Adipocyte (in vitro differentiated cells): ENCODE data around the gene GAS2L3.
"Not testable (repeated sequence)": the region's sequence is repeated elsewhere in the genome, so short reads cannot be mapped to it uniquely, and the experiment has no call there.

Experiments used
- DNase-seq: peaks from one replicate; pipeline ENCODE4 v3.0.0-alpha.2; 2015; ENCODE audit warnings: low read depth
- H3K27me3 ChIP-seq: replicated peaks from 2 replicates; pipeline ENCODE4 v1.7.0; 2013; ENCODE audit warnings: mild to moderate bottlenecking, low read length, moderate library complexity; ENCODE audit not compliant: control insufficient read depth, insufficient read depth
- H3K36me3 ChIP-seq: 2 replicates; pipeline ENCODE4 v1.7.0; 2013; ENCODE audit warnings: low read length, mild to moderate bottlenecking, moderate library complexity; ENCODE audit not compliant: control insufficient read depth, insufficient read depth, severe bottlenecking
- H3K4me1 ChIP-seq: 2 replicates; pipeline ENCODE4 v1.7.0; 2013; ENCODE audit warnings: mild to moderate bottlenecking, low read length, moderate library complexity; ENCODE audit not compliant: control insufficient read depth, insufficient read depth
- H3K4me3 ChIP-seq: 2 replicates; pipeline ENCODE4 v1.7.0; 2013; ENCODE audit warnings: mild to moderate bottlenecking, low read length, moderate library complexity
- H3K9ac ChIP-seq: 2 replicates; pipeline ENCODE4 v1.7.0; 2013; ENCODE audit warnings: mild to moderate bottlenecking, low read length, moderate library complexity
- H3K9me3 ChIP-seq: 2 replicates; pipeline ENCODE4 v1.7.0; 2013; ENCODE audit warnings: mild to moderate bottlenecking, low read length, moderate library complexity; ENCODE audit not compliant: control insufficient read depth

The GAS2L3 gene

DNA sequence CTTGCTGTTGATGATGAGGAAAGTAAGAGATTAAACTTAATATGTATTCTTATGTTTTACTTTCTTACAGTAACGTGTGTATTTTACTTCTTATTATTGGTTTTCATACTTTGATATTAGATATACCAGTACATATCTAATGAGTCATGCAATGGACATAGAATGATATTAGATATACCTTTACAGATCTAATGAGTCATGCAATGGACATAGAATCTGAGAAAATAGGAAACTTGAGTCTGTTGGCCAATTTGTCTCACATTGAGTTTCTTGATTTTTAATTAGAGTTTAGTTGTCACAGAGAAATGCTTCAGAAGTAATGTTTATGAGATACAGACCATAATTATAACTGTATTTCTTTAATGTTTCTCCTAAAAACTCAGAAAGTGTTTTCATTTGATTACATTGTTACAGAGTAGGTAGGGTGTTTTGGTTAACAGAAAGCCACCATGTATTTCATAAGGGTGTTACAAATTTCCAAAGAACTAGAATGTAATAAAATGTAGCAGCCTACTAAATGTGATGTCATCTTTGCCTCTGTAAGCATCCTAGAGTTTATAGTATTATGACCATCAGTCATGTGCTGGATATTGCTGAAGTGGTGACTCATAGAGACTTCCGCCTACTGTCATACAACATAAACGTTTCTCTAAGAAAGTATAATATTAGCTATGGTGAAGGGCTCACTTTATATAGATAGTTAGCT is 3.0 kb downstream of the GAS2L3 start:
- no peak overlapping the region for H3K9ac ChIP-seq
- no peaks in the 10 kb centered on the region for H3K9me3 ChIP-seq
- no peaks in the 10 kb centered on the region for H3K27me3 ChIP-seq
- H3K4me3 ChIP-seq: no peak overlapping the region
- H3K4me1 ChIP-seq: peaks cover 26% of the 10 kb centered on the region
- peaks cover 8% of the 10 kb centered on the region for H3K36me3 ChIP-seq
- peak; percentile 75 for DNase-seq

DNA sequence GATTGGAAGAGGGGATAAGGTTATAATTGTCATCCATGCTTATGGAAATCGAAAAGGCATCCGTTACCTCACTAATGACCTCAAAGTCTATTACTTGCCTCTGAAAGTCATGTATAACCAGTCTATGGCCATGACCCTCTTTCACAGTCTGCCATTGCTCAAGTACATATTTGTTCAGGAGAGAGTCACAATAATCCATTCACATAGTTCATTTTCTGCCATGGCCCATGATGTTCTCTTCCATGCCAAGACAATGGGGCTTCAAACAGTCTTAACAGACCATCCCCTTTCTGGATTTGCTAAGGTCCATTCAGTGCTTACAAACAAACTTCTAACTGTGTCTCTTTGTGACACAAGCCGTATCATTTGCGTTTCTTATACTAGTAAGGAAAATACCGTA is 5.4 kb downstream of the GAS2L3 start:
- Histone ChIP-seq H3K4me3 (no peak overlapping the region), H3K4me1 (peaks cover 22% of the 10 kb centered on the region), H3K9me3 (peaks cover 9% of the 10 kb centered on the region), H3K36me3 (peaks cover 8% of the 10 kb centered on the region), H3K9ac (no peak overlapping the region), H3K27me3 (no peaks in the 10 kb centered on the region)
- DNase-seq: no peak

DNA sequence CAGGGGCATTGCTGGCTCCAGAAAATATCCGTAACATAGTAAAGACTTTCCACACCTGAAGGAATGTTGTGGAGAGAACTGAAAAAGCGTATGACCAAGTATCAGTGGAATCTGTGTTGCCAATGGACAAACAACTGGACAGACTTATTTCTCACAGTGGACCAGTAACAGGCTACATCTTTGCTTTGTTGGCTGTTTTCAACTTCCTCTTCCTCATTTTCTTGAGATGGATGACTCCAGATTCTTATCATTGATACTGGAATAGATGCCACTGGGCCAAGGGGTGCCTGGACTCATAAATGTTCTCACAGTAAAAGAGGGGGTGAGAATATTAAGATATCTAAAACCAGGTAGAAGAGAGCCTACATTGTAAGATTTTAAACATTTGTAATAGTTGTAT is 6.4 kb downstream of the GAS2L3 start:
- H3K27me3 ChIP-seq: no peaks in the 10 kb centered on the region
- DNase-seq: no peak
- H3K9ac ChIP-seq: no peak overlapping the region
- peaks cover 9% of the 10 kb centered on the region for H3K9me3 ChIP-seq
- no peak overlapping the region for H3K4me3 ChIP-seq
- peaks cover 8% of the 10 kb centered on the region for H3K36me3 ChIP-seq
- H3K4me1 ChIP-seq: peaks cover 13% of the 10 kb centered on the region

DNA sequence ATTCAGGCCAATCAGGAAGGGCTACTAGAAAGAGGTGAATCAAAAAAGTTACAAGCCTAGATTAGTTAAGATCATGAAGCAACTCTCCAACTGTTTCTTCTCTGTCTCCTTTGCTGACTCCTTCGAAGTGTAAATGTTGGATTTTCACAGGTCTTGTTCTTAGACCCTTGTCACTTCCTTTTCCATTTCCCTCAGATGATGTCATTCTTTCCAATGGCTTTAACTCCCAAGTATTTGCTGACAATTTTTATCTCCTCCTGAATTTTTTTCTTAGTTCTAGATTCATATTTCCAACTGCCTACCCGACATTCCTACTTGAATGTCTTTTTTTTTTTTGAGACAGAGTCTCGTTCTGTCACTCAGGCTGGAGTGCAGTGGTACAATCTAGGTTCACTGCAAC is 10.8 kb downstream of the GAS2L3 start:
- no peak for DNase-seq
- H3K9ac ChIP-seq: no peak overlapping the region
- no peaks in the 10 kb centered on the region for H3K36me3 ChIP-seq
- no peak overlapping the region for H3K4me3 ChIP-seq
- no peaks in the 10 kb centered on the region for H3K4me1 ChIP-seq
- peaks cover 16% of the 10 kb centered on the region for H3K9me3 ChIP-seq
- H3K27me3 ChIP-seq: no peaks in the 10 kb centered on the region

DNA sequence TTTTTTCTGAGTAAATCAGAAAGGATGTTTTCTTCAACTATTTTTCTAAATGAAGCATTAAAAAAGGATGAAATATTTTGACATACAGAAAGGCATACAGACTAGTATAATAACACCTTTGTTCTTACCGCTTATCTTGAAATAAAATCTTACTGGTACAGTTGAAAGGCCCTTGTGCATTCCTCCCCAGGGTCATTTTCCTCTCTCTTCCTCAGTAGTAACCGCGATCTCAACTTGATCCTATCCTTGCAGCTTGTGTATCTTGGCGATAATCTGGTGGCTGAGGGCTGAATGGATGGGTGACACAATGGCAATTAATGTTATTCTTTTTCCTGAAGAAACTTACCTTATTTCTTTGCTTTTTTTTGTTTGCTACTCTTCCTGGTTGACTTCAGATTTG is 18.5 kb downstream of the GAS2L3 start:
- H3K27me3 ChIP-seq: no peaks in the 10 kb centered on the region
- no peak for DNase-seq
- no peak overlapping the region for H3K4me3 ChIP-seq
- no peak overlapping the region for H3K9ac ChIP-seq
- H3K9me3 ChIP-seq: peaks cover 7% of the 10 kb centered on the region
- peaks cover under 1% of the 10 kb centered on the region for H3K36me3 ChIP-seq
- peaks cover 18% of the 10 kb centered on the region for H3K4me1 ChIP-seq

DNA sequence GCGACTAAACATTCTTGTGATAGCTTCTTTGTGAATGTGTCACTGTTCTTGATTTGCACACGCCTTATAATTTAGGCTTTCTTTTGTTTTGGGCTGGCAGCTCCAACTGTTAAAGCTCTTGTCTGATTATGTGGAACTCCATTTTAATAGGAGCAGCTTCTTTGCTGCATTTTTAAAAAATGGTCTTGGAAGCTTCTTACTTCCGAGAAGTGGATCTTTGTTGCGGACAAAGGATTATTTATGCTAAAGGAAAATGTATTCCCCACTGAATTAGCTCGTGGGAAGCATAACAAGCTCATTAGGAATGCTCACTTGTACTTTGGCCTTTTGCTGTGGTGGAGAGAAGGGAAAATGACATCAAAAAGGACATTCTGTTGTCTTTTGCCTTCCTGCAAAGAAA is 20.0 kb downstream of the GAS2L3 start:
- peak overlapping the region; percentile 74 for H3K4me3 ChIP-seq
- H3K9ac ChIP-seq: peak overlapping the region; percentile 68
- DNase-seq: peak; percentile 38
- H3K4me1 ChIP-seq: peaks cover 18% of the 10 kb centered on the region
- H3K36me3 ChIP-seq: peaks cover 9% of the 10 kb centered on the region
- H3K9me3 ChIP-seq: peaks cover 3% of the 10 kb centered on the region
- H3K27me3 ChIP-seq: no peaks in the 10 kb centered on the region

DNA sequence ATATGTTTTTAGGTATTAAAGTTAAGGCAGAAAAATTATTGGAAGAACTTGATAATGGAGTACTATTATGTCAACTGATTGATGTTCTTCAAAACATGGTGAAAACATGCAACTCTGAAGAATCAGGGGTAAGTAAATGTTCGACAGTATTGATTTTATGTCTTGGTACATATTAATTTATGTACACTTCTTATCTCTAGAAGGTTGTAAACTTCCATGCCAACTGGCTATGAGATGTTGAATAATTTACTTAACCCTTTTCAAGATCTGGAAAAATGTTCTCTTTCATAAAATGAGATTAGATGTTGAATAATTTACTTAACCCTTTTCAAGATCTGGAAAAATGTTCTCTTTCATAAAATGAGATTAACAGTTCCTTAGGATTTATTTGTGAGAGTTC is 28.1 kb downstream of the GAS2L3 start:
- no peak overlapping the region for H3K9ac ChIP-seq

DNA sequence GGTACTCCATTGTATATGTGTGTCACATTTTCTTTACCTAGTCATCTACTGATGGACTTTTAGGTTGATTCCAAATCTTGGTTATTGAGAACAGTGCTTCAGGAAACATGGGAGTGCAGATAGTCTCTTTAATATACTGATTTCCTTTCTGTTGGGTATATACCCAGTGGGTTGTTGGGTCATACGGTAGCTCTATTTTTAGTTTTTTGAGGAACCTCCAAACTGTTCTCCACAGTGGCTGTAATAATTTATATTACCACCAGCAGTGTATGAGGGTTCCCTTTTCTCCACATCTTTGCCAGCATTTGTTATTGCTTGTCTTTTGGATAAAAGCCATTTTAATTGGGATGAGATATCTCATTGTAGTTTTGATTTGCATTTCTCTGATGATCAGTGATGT is 29.5 kb downstream of the GAS2L3 start:
- not testable (repeated sequence) for DNase-seq, H3K9me3 ChIP-seq, H3K4me1 ChIP-seq, H3K9ac ChIP-seq, H3K27me3 ChIP-seq, H3K4me3 ChIP-seq
- H3K36me3 ChIP-seq: peaks cover 18% of the 10 kb centered on the region

More for the DNA sequence above, 28.1 kb downstream of the GAS2L3 start:
- Histone ChIP-seq H3K27me3 (no peaks in the 10 kb centered on the region), H3K36me3 (peaks cover 20% of the 10 kb centered on the region), H3K9me3 (no peaks in the 10 kb centered on the region), H3K4me1 (no peaks in the 10 kb centered on the region), H3K4me3 (no peak overlapping the region)
- no peak for DNase-seq

DNA sequence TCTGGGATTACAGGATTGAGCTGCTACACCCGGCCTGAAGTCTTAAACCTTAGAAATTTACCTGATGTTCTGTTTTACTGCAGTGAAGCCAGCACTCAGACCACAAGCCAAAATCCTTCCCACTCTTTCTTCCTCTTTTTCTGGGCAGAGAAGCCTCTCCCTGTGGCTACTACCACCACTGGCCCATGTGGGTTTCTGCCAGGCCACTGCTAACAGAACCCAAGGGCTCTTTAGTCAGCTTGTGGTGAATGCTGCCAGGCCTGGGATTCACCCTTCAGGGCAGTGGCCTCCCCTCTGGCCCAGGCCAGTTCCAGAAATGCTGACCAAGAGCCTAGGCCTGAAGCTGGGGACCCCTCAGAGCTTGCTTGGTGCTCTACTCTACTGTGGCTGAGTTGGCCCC is 35.3 kb downstream of the GAS2L3 start:
- H3K27me3 ChIP-seq: no peaks in the 10 kb centered on the region
- no peak for DNase-seq

DNA sequence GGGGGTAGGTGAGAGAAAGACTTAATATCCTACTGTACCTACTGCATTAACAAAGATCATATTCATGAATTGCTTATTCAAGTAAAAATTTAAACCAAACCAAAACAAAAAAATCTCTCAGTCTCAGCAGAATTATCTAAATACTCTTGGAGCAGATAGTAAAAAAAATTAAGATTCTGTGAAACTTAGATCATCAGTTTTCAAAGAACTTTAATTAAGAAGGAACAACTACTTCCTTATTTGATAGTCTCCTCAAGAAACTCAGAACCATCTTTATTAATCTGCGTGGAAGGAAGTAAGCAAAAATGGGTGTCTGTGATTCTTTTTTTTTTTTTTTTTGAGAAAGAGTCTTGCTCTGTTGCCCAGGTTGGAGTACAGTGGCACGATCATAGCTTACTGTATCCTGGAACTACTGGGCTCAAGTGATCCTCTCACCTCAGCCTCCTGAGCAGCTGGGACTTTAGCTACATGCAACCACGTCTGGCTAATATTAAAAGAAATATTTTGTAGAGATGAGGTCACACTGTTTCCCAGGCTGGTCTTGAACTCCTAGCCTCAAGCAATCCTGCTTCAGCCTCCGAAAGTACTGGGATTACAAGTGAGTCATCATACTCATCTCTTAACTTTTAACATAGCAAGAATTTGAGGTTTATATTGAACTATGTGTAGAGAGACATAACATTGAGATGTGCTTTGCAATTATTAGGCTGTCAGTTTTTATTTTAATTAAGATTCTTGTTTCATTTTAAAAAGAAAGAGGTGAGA is 37.4 kb downstream of the GAS2L3 start:
- Histone ChIP-seq H3K4me3 (no peak overlapping the region), H3K4me1 (no peaks in the 10 kb centered on the region), H3K27me3 (no peaks in the 10 kb centered on the region), H3K36me3 (peaks cover 27% of the 10 kb centered on the region), H3K9ac (no peak overlapping the region), H3K9me3 (no peaks in the 10 kb centered on the region)
- no peak for DNase-seq

More for the DNA sequence above, 35.3 kb downstream of the GAS2L3 start:
- no peaks in the 10 kb centered on the region for H3K9me3 ChIP-seq
- H3K4me1 ChIP-seq: no peaks in the 10 kb centered on the region
- H3K36me3 ChIP-seq: peaks cover 19% of the 10 kb centered on the region
- no peak overlapping the region for H3K9ac ChIP-seq
- H3K4me3 ChIP-seq: no peak overlapping the region

DNA sequence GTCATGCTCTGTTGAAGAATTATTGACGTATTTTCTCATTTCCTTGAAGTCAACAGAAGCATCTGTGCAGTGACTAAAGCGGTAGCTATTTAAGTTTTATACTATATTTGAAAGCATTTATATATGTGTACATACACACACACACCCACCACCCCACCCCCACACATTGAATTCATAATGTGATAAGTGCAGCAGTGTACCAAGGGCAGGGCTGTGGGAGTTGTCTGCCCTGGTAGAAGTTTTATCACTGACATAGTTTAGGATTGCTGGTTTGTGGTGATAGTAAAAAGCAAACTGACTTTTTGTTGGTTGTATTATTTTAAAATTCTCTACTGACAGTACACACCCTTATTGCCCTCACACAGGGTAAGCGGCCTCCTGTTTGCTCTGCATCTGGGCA is 39.1 kb downstream of the GAS2L3 start:
- no peaks in the 10 kb centered on the region for H3K4me1 ChIP-seq
- H3K36me3 ChIP-seq: peaks cover 33% of the 10 kb centered on the region
- no peak overlapping the region for H3K9ac ChIP-seq
- no peak for DNase-seq
- H3K9me3 ChIP-seq: no peaks in the 10 kb centered on the region
- H3K4me3 ChIP-seq: no peak overlapping the region
- H3K27me3 ChIP-seq: no peaks in the 10 kb centered on the region
